Pancreas (tissue), 10 donors: Measurements from ENCODE around the gene TRNAU1AP. TPM values are rescaled to one million over a fixed set of nuclear protein-coding genes. Genes with fewer than 3 reads are reported as not detected.

Source experiments
- ATAC-seq, 4 donors: fragments of 200-7000 bp; cut with Tn5 transposase; one replicate each; pipeline versions ENCODE4 v1.8.0 to v1.9.1; 2020; ENCODE audit warnings: mild to moderate bottlenecking in 4 of 4, moderate library complexity in 4 of 4
- DNase-seq, 6 donors: peaks; one replicate each; pipeline ENCODE4 v3.0.0-alpha.2; 2020
- FAIRE-seq: peaks from 2 replicates; lab custom pipeline; 2012; peaks lifted over from hg19 to GRCh38; lab: Jason Lieb, UNC
- H3K27ac ChIP-seq, 4 donors: fragments of 200-600 bp; sonication (generic); 1 replicate in 3 of 4; 2 replicates in 1 of 4; pipeline versions ENCODE4 v1.5.0 to v1.8.0; 2020
- H3K27me3 ChIP-seq, 4 donors: fragments of 200-600 bp; one replicate each; pipeline ENCODE4 v1.8.0; 2021
- H3K36me3 ChIP-seq, 3 donors: fragments of 200-600 bp; sonication (generic) in 1 of 3; one replicate each; pipeline versions ENCODE4 v1.5.0 to v1.8.0; 2020 to 2021
- H3K4me1 ChIP-seq, 3 donors: fragments of 200-600 bp; one replicate each; pipeline ENCODE4 v1.8.0; 2021
- H3K4me3 ChIP-seq, 4 donors: fragments of 200-600 bp; sonication (generic) in 2 of 4; one replicate each; pipeline versions ENCODE4 v1.5.0 to v1.8.0; 2020 to 2021
- H3K9me3 ChIP-seq, 4 donors: fragments of 200-600 bp; one replicate each; pipeline ENCODE4 v1.8.0; 2021
- CTCF ChIP-seq, 4 donors: fragments of 200-600 bp; sonication (generic) in 3 of 4; IDR thresholded peaks; one replicate each; pipeline versions ENCODE4 v1.5.0 to v1.8.0; 2021; ENCODE audit warnings: antibody characterized with exemption in 4 of 4
- WGBS, 2 donors: extraction: QIAGEN DNeasy Blood & Tissue Kit; methylation state at CpG; one replicate each; pipeline ENCODE4 v1.1.7; 2013; 5-methylcytosine and 5-hydroxymethylcytosine counted together
- intact Hi-C, 3 donors: fragments of 100-400 bp; cut with DNase I; formaldehyde crosslinking; loops; one replicate each; pipeline versions ENCODE4 v1.11.1 to v1.14.2; 2022
- polyA plus RNA-seq, 2 donors: library from polyadenylated mRNA; stranded (reverse); fragments of 200-250 nt; gene quantifications; one replicate each; pipeline ENCODE4 v1.2.3, GENCODE V29; 2013
- total RNA-seq, 6 donors: library from RNA; stranded (reverse); fragmentation: NEBNext Ultra II Directional in 4 of 6; extraction: Animal tissue kit (Norgen Biotek cat#: 25700) in 4 of 6; gene quantifications; one replicate each; pipeline versions ENCODE4 v1.2.1 to v1.2.4, GENCODE V29; 2021 to 2023
- donor health status: healthy with polysubstance abuse.
- donor health status: DM: no; HTN: no; CAD: no; lungs with moderate emphysema.
- donor health status: DM: no; HTN: no; CAD: no.
- donor health status: control.
- donor health status: control.
- donor health status: Bipolar disorder and iron deficiency.
- donor health status: DM: yes; HTN: yes; CAD: no.
- donor health status: DM: no; HTN: no; CAD: no.
- donor health status: DM: no; HTN: no; CAD: no.
- donor health status: DM: yes; HTN: yes; CAD: no.

Gene TRNAU1AP
- total and polyA plus RNA-seq, 8 donors = 5.5 to 17.8 (median 10.5) TPM

- no peaks in the 10 kb centered on the region for H3K4me1 ChIP-seq
- 96 to 97% methylated on average over 11 of the region's 11 CpGs for WGBS, 2 donors
- ATAC-seq = no peak
- H3K9me3 ChIP-seq = no peaks in the 10 kb centered on the region
- no peak for DNase-seq
- intact Hi-C loops = no loop called here
- TF ChIP-seq CTCF (IDR thresholded peaks at IDR 0.05) = no peak
- no peak overlapping the region for H3K27ac ChIP-seq
- H3K4me3 ChIP-seq = no peak overlapping the region
- H3K36me3 ChIP-seq = peaks cover 0 to 45% (median 11%) of the 10 kb centered on the region in 3 donors
- H3K27me3 ChIP-seq = no peaks in the 10 kb centered on the region
- no peak for FAIRE-seq
These were observed 20.7 kb downstream of the TRNAU1AP start for GRCh38 chr1:28573564-28573963.

GRCh38 chr1:28577052-28577678 is 24.3 kb downstream of the TRNAU1AP start:
- H3K36me3 ChIP-seq = peaks cover 0 to 23% (median 17%) of the 10 kb centered on the region in 3 donors
- WGBS, 2 donors = 88 to 89% methylated on average over 1 of the region's 1 CpG
- no peak for TF ChIP-seq CTCF (IDR thresholded peaks at IDR 0.05)
- intact Hi-C loops = no loop called here
- no peak overlapping the region for H3K4me3 ChIP-seq
- no peaks in the 10 kb centered on the region for H3K27me3 ChIP-seq
- no peak for ATAC-seq
- DNase-seq = no peak
- H3K27ac ChIP-seq = no peak overlapping the region
- H3K9me3 ChIP-seq = no peaks in the 10 kb centered on the region
- H3K4me1 ChIP-seq = peaks cover 6 to 13% (median 7%) of the 10 kb centered on the region in 3 donors
- FAIRE-seq = no peak

- WGBS, 2 donors = 75 to 83% methylated on average over 6 of the region's 6 CpGs
- intact Hi-C loops = no loop called here
- no peaks in the 10 kb centered on the region for H3K27me3 ChIP-seq
- peaks cover 6 to 13% (median 7%) of the 10 kb centered on the region in 3 donors for H3K4me1 ChIP-seq
- no peak overlapping the region for H3K4me3 ChIP-seq
- no peak for DNase-seq
- no peak for ATAC-seq
- no peak overlapping the region for H3K27ac ChIP-seq
- no peak for FAIRE-seq
- no peaks in the 10 kb centered on the region for H3K9me3 ChIP-seq
- TF ChIP-seq CTCF (IDR thresholded peaks at IDR 0.05) = no peak
- peaks cover 0 to 22% (median 17%) of the 10 kb centered on the region in 3 donors for H3K36me3 ChIP-seq
These were observed 25.1 kb downstream of the TRNAU1AP start for GRCh38 chr1:28577738-28578536.

- peaks cover 6 to 13% (median 7%) of the 10 kb centered on the region in 3 donors for H3K4me1 ChIP-seq
- TF ChIP-seq CTCF (IDR thresholded peaks at IDR 0.05) = no peak
- FAIRE-seq (no peak), ATAC-seq (no peak), DNase-seq (no peak)
- no peaks in the 10 kb centered on the region for H3K9me3 ChIP-seq
- H3K27ac ChIP-seq = no peak overlapping the region
- H3K36me3 ChIP-seq = peaks cover 0 to 18% (median 17%) of the 10 kb centered on the region in 3 donors
- no peak overlapping the region for H3K4me3 ChIP-seq
- 76 to 84% methylated on average over 6 of the region's 6 CpGs for WGBS, 2 donors
- intact Hi-C loops = no loop called here
- H3K27me3 ChIP-seq = no peaks in the 10 kb centered on the region
These were observed 25.9 kb downstream of the TRNAU1AP start for GRCh38 chr1:28578696-28579218.
